IMR-90 (cell line): Measurements from ENCODE around the gene SRRM2. TPM values are rescaled to one million over a fixed set of nuclear protein-coding genes. Genes with fewer than 3 reads are reported as not detected.

Source experiments
- ATAC-seq: fragments of 200-7000 bp; cut with Tn5 transposase; 2 replicates; pipeline ENCODE4 v1.9.1; 2020; ENCODE audit warnings: low read depth, mild to moderate bottlenecking, moderate library complexity
- BruUV-seq: library from RNA; stranded (reverse); fragments of 400-500 nt; replicated peaks from 2 replicates; lab custom pipeline; 2021; lab: Mats Ljungman, UMichigan
- CTCF ChIA-PET: fragments of 300-600 bp; formaldehyde crosslinking; extraction: SDS; loops from one replicate; lab custom pipeline; 2021; ENCODE audit warnings: antibody characterized with exemption; lab: Yijun Ruan, JAX
- POLR2A ChIA-PET: fragments of 300-600 bp; sonication (Branson Sonifier 250); formaldehyde crosslinking; loops from one replicate; lab custom pipeline; 2022; ENCODE audit warnings: antibody characterized with exemption; ENCODE audit not compliant: unreplicated experiment; lab: Charles Lee
- DNase-seq: peaks from one replicate; pipeline ENCODE4 v3.0.0; 2013
- H2AFZ ChIP-seq: replicated peaks from 2 replicates; pipeline ENCODE3; 2013; ENCODE audit warnings: low read length, mild to moderate bottlenecking; ENCODE audit not compliant: poor library complexity
- H2AK5ac ChIP-seq: 2 replicates; pipeline ENCODE4 v1.6.1; 2013; ENCODE audit warnings: low read depth, low read length, inconsistent platforms
- H2AK9ac ChIP-seq: replicated peaks from 2 replicates; pipeline ENCODE3; 2013; ENCODE audit warnings: mild to moderate bottlenecking, low read depth, low read length, moderate library complexity; ENCODE audit not compliant: poor library complexity
- H2BK120ac ChIP-seq: 2 replicates; pipeline ENCODE4 v1.6.1; 2013; ENCODE audit warnings: low read depth, low read length, inconsistent platforms
- H2BK15ac ChIP-seq: 3 replicates; pipeline ENCODE4 v1.6.1; 2013; ENCODE audit warnings: low read depth, low read length, inconsistent platforms
- H2BK20ac ChIP-seq: 2 replicates; pipeline ENCODE4 v1.6.1; 2013; ENCODE audit warnings: low read depth, mild to moderate bottlenecking, inconsistent platforms, low read length, moderate library complexity
- H2BK5ac ChIP-seq: 2 replicates; pipeline ENCODE4 v1.6.1; 2013; ENCODE audit warnings: mild to moderate bottlenecking, low read depth, low read length, inconsistent platforms; ENCODE audit not compliant: poor library complexity, severe bottlenecking
- H3K14ac ChIP-seq: replicated peaks from 2 replicates; pipeline ENCODE4 v1.6.1; 2013; ENCODE audit warnings: low read depth, low read length, inconsistent platforms
- H3K18ac ChIP-seq: 2 replicates; pipeline ENCODE4 v1.6.1; 2013; ENCODE audit warnings: low read depth, low read length, control low read depth
- H3K23ac ChIP-seq: 2 replicates; pipeline ENCODE4 v1.6.1; 2013; ENCODE audit warnings: low read depth, low read length, inconsistent platforms
- H3K27ac ChIP-seq: 2 replicates; pipeline ENCODE4 v1.5.1; 2013; ENCODE audit warnings: mild to moderate bottlenecking, control low read depth, low read length; ENCODE audit not compliant: insufficient read depth
- H3K27me3 ChIP-seq: 2 replicates; pipeline ENCODE4 v1.6.1; 2013; ENCODE audit warnings: low read length; ENCODE audit not compliant: control insufficient read depth, insufficient read depth
- H3K36me3 ChIP-seq: 2 replicates; pipeline ENCODE4 v1.6.1; 2013; ENCODE audit warnings: low read length, mixed read lengths; ENCODE audit not compliant: control insufficient read depth, insufficient read depth
- H3K4ac ChIP-seq: 2 replicates; pipeline ENCODE4 v1.6.1; 2013; ENCODE audit warnings: low read depth, low read length, inconsistent platforms
- H3K4me1 ChIP-seq: 2 replicates; pipeline ENCODE4 v1.6.1; 2013; ENCODE audit warnings: low read length, mixed read lengths; ENCODE audit not compliant: control insufficient read depth, insufficient read depth
- H3K4me2 ChIP-seq: 2 replicates; pipeline ENCODE4 v1.6.1; 2013; ENCODE audit warnings: low read depth, mild to moderate bottlenecking, control low read depth, low read length, moderate library complexity
- H3K4me3 ChIP-seq: 2 replicates; pipeline ENCODE4 v1.5.1; 2013; ENCODE audit warnings: low read depth, mild to moderate bottlenecking, control low read depth, low read length, moderate library complexity; ENCODE audit not compliant: insufficient read depth
- H3K56ac ChIP-seq: 2 replicates; pipeline ENCODE4 v1.6.1; 2013; ENCODE audit warnings: low read length, inconsistent platforms; ENCODE audit not compliant: insufficient read depth; ENCODE audit errors: extremely low read depth
- H3K79me1 ChIP-seq, 2 experiments: 2 replicates each; pipeline ENCODE4 v1.6.1; 2013; ENCODE audit warnings: low read length in 2 of 2, inconsistent platforms in 1 of 2, low read depth in 1 of 2
- H3K9ac ChIP-seq: 2 replicates; pipeline ENCODE4 v1.6.1; 2013; ENCODE audit warnings: low read depth, low read length, control low read depth
- H3K9me1 ChIP-seq: 2 replicates; pipeline ENCODE4 v1.6.1; 2013; ENCODE audit warnings: low read length, inconsistent platforms; ENCODE audit not compliant: insufficient read depth
- H3K9me3 ChIP-seq: 2 replicates; pipeline ENCODE4 v1.6.1; 2013; ENCODE audit warnings: low read length; ENCODE audit not compliant: control insufficient read depth, insufficient read depth
- H4K20me1 ChIP-seq: 2 replicates; pipeline ENCODE4 v1.6.1; 2013; ENCODE audit warnings: low read length, inconsistent platforms; ENCODE audit not compliant: insufficient read depth
- H4K5ac ChIP-seq: 2 replicates; pipeline ENCODE4 v1.6.1; 2013; ENCODE audit warnings: mild to moderate bottlenecking, low read depth, low read length, control low read depth
- H4K8ac ChIP-seq, 2 experiments: 2 replicates each; pipeline ENCODE4 v1.6.1; 2013; ENCODE audit warnings: low read depth in 2 of 2, low read length in 2 of 2, control low read depth in 1 of 2, inconsistent platforms in 1 of 2
- H4K91ac ChIP-seq: 2 replicates; pipeline ENCODE4 v1.6.1; 2013; ENCODE audit warnings: low read depth, low read length, inconsistent platforms; ENCODE audit not compliant: insufficient read depth
- BHLHE40 ChIP-seq: fragments of 150-350 bp; IDR thresholded peaks from 2 replicates; pipeline ENCODE4 v1.6.1; 2016; ENCODE audit warnings: mild to moderate bottlenecking, low read depth, low read length
- CEBPB ChIP-seq: IDR thresholded peaks from 2 replicates; pipeline ENCODE4 v1.6.1; 2012; ENCODE audit warnings: low read depth, low read length, improper control_type of control experiment
- CHD1 ChIP-seq: IDR thresholded peaks from 2 replicates; pipeline ENCODE4 v1.6.1; 2012; ENCODE audit warnings: low read depth, low read length, improper control_type of control experiment
- CTCF ChIP-seq: conservative IDR thresholded peaks from 2 replicates; pipeline ENCODE4 v1.5.1; 2012; ENCODE audit warnings: mild to moderate bottlenecking, low read depth, low read length, improper control_type of control experiment
- ELK1 ChIP-seq: fragments of 150-350 bp; IDR thresholded peaks from 2 replicates; pipeline ENCODE4 v1.6.1; 2016; ENCODE audit warnings: low read depth, mild to moderate bottlenecking, low read length, moderate library complexity, borderline replicate concordance
- FOS ChIP-seq: fragments of 150-350 bp; IDR thresholded peaks from 2 replicates; pipeline ENCODE4 v1.6.1; 2016; ENCODE audit warnings: low read depth, low read length
- MAFK ChIP-seq: IDR thresholded peaks from 2 replicates; pipeline ENCODE4 v1.6.1; 2012; ENCODE audit warnings: low read depth, low read length, improper control_type of control experiment
- MAZ ChIP-seq: IDR thresholded peaks from 2 replicates; pipeline ENCODE4 v1.6.1; 2012; ENCODE audit warnings: low read depth, mild to moderate bottlenecking, low read length, improper control_type of control experiment, moderate library complexity, borderline replicate concordance
- MXI1 ChIP-seq: IDR thresholded peaks from 2 replicates; pipeline ENCODE4 v1.6.1; 2012; ENCODE audit warnings: low read depth, mild to moderate bottlenecking, low read length, moderate library complexity, borderline replicate concordance
- NFE2L2 ChIP-seq: fragments of 150-350 bp; IDR thresholded peaks from 2 replicates; pipeline ENCODE4 v1.6.1; 2016; ENCODE audit warnings: low read depth, mild to moderate bottlenecking, low read length
- POLR2A ChIP-seq: IDR thresholded peaks from 2 replicates; pipeline ENCODE4 v1.6.1; 2012; ENCODE audit warnings: mild to moderate bottlenecking, low read depth, low read length
- RAD21 ChIP-seq: IDR thresholded peaks from 2 replicates; pipeline ENCODE4 v1.6.1; 2012; ENCODE audit warnings: low read length, improper control_type of control experiment
- RCOR1 ChIP-seq: IDR thresholded peaks from 2 replicates; pipeline ENCODE4 v1.6.1; 2012; ENCODE audit warnings: mild to moderate bottlenecking, low read length, improper control_type of control experiment; ENCODE audit not compliant: insufficient replicate concordance
- RFX5 ChIP-seq: IDR thresholded peaks from 2 replicates; pipeline ENCODE4 v1.8.0; 2012; ENCODE audit warnings: low read depth, mild to moderate bottlenecking, low read length, moderate library complexity
- SMC3 ChIP-seq: fragments of 150-350 bp; IDR thresholded peaks from 2 replicates; pipeline ENCODE4 v1.6.1; 2016; ENCODE audit warnings: low read depth, mild to moderate bottlenecking, antibody characterized with exemption, low read length, moderate library complexity
- WGBS, 2 experiments: methylation state at CpG; one replicate each; pipeline versions ENCODE4 v1.1.5 to v1.1.7; 2013; ENCODE audit warnings: missing lambda C conversion rate in 2 of 2; ENCODE audit not compliant: insufficient read length in 1 of 2; ENCODE audit errors: extremely low coverage in 2 of 2; 5-methylcytosine and 5-hydroxymethylcytosine counted together
- dilution Hi-C: fragments of 300-500 bp; cut with HindIII; formaldehyde crosslinking; loops from one replicate; pipeline ENCODE4 v1.14.3; 2018; ENCODE audit warnings: low sequenced_read_pairs; ENCODE audit not compliant: unreplicated experiment
- in situ Hi-C: fragments of 300-500 bp; cut with MboI; formaldehyde crosslinking; loops from 3 replicates; pipeline ENCODE4 v1.14.3; 2019; ENCODE audit warnings: low sequenced_read_pairs, inconsistent platforms, mixed read lengths
- intact Hi-C: fragments of 100-400 bp; cut with micrococcal nuclease; formaldehyde crosslinking; loops from 2 replicates; pipeline ENCODE4 v1.10.0; 2022
- polyA plus RNA-seq, 3 experiments: library from polyadenylated mRNA; depleted of rRNA; stranded (reverse); fragments of >200 nt; gene quantifications; 2 replicates each; pipeline ENCODE4 v1.2.3, GENCODE V29; 2012; ENCODE audit warnings: low replicate concordance in 1 of 3
- total RNA-seq: library from RNA; depleted of rRNA; stranded (reverse); fragments of >200 nt; gene quantifications from 2 replicates; pipeline ENCODE4 v1.2.3, GENCODE V29; 2012
- TF ChIP-seq, protein P1 (sequence below): fragments of 150-350 bp; IDR thresholded peaks from 2 replicates; pipeline ENCODE4 v1.6.1; 2017; ENCODE audit warnings: mild to moderate bottlenecking, antibody characterized with exemption, low read length, low read depth

The SRRM2 gene
- total and polyA plus RNA-seq, 2 of the 4 experiments (the other 2 are of a cell fraction), result 20.3 to 300 TPM

GRCh38 chr16:2784358-2785100 lies 32.1 kb downstream of the SRRM2 start:
- H3K27ac ChIP-seq, result no peak overlapping the region
- no peak overlapping the region for H3K23ac ChIP-seq
- H3K4ac ChIP-seq, result no peak overlapping the region
- no peak overlapping the region for H3K4me3 ChIP-seq
- DNase-seq (no peak), ATAC-seq (no peak)
- intact Hi-C loops (no loop called here), dilution Hi-C loops (no loop called here), in situ Hi-C loops (no loop called here)
- H4K5ac ChIP-seq, result no peak overlapping the region
- H3K4me2 ChIP-seq, result no peak overlapping the region
- H2AFZ ChIP-seq, result peak overlapping the region; percentile 41
- H3K14ac ChIP-seq, result no peak overlapping the region
- H3K79me1 ChIP-seq, result no peaks in the 10 kb centered on the region
- H3K56ac ChIP-seq, result no peak overlapping the region
- H3K36me3 ChIP-seq, result no peaks in the 10 kb centered on the region
- no peaks in the 10 kb centered on the region for H3K9me1 ChIP-seq
- no peaks in the 10 kb centered on the region for H3K9me3 ChIP-seq
- TF ChIP-seq POLR2A, result no peak
- no peak for TF ChIP-seq RAD21
- no peak for TF ChIP-seq MXI1
- no peak for TF ChIP-seq NFE2L2
- TF ChIP-seq, protein P1, sequence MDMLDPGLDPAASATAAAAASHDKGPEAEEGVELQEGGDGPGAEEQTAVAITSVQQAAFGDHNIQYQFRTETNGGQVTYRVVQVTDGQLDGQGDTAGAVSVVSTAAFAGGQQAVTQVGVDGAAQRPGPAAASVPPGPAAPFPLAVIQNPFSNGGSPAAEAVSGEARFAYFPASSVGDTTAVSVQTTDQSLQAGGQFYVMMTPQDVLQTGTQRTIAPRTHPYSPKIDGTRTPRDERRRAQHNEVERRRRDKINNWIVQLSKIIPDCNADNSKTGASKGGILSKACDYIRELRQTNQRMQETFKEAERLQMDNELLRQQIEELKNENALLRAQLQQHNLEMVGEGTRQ, result no peak
- TF ChIP-seq SMC3, result no peak
- TF ChIP-seq ELK1, result no peak
- no peak for TF ChIP-seq CTCF
- TF ChIP-seq CHD1, result no peak
- no peak for TF ChIP-seq RCOR1
- no peak for TF ChIP-seq FOS
- TF ChIP-seq MAZ, result no peak
- no peak for TF ChIP-seq BHLHE40
- TF ChIP-seq MAFK, result no peak
- TF ChIP-seq RFX5, result no peak
- no peak for TF ChIP-seq CEBPB
- H3K18ac ChIP-seq, result no peak overlapping the region
- no peak overlapping the region for H3K9ac ChIP-seq
- no TSS peak for BruUV-seq
- H2AK5ac ChIP-seq, result no peak overlapping the region
- H2BK5ac ChIP-seq, result no peak overlapping the region
- no peak overlapping the region for H4K8ac ChIP-seq
- H2BK20ac ChIP-seq, result no peak overlapping the region
- H3K4me1 ChIP-seq, result no peaks in the 10 kb centered on the region
- peaks cover 54% of the 10 kb centered on the region for H3K27me3 ChIP-seq
- no peak overlapping the region for H4K91ac ChIP-seq
- no peak overlapping the region for H2BK120ac ChIP-seq
- ChIA-PET POLR2A (interaction anchor here (0.5 kb wide), 1 partner anchor 102 kb away, joined by 4 read pairs; the partner anchor contains the start of gene KCTD5), CTCF (no interaction called here)
- no peak overlapping the region for H2AK9ac ChIP-seq
- WGBS, 2 experiments, result 30% methylated on average over 7 of the region's 15 CpGs; no CpG with 5 or more reads in 1 of the 2 experiments
- no peak overlapping the region for H2BK15ac ChIP-seq
- no peaks in the 10 kb centered on the region for H4K20me1 ChIP-seq
